OCI-LY7 (cell line): ENCODE data around the gene PDE8B. TPM values are rescaled to one million over a fixed set of nuclear protein-coding genes. Genes with fewer than 3 reads are reported as not detected.

Experiments
- BruUV-seq: library from RNA; stranded (reverse); fragments of 400-500 nt; replicated peaks from 2 replicates; lab custom pipeline; 2021; lab: Mats Ljungman, UMichigan
- CTCF ChIA-PET: fragments of 300-600 bp; sonication (Branson Sonifier 250); formaldehyde crosslinking; loops from one replicate; lab custom pipeline; 2022; ENCODE audit warnings: antibody characterized with exemption; ENCODE audit not compliant: unreplicated experiment; lab: Charles Lee
- POLR2A ChIA-PET: fragments of 300-600 bp; sonication (Branson Sonifier 250); formaldehyde crosslinking; loops from one replicate; lab custom pipeline; 2022; ENCODE audit warnings: antibody characterized with exemption; lab: Charles Lee
- DNase-seq: peaks from one replicate; pipeline ENCODE4 v3.0.0-alpha.2; 2015; ENCODE audit warnings: low spot score
- H2AFZ ChIP-seq: fragments of 200-600 bp; sonication (generic), shearing (Covaris generic); 2 replicates; pipeline ENCODE4 v1.6.1; 2014; ENCODE audit warnings: mild to moderate bottlenecking, antibody characterized with exemption, low read length, moderate library complexity
- H3K27ac ChIP-seq: fragments of 200-600 bp; sonication (generic); 2 replicates; pipeline ENCODE4 v1.5.1; 2014; ENCODE audit warnings: mixed run types, low read depth, mild to moderate bottlenecking, moderate library complexity, low read length, inconsistent platforms; ENCODE audit not compliant: poor library complexity, severe bottlenecking
- H3K36me3 ChIP-seq: fragments of 200-600 bp; sonication (generic); 2 replicates; pipeline ENCODE4 v1.6.1; 2014; ENCODE audit warnings: mild to moderate bottlenecking, antibody characterized with exemption, low read length, moderate library complexity, mixed read lengths; ENCODE audit not compliant: insufficient read depth
- H3K4me1 ChIP-seq: fragments of 200-600 bp; sonication (generic); 2 replicates; pipeline ENCODE4 v1.5.1; 2014; ENCODE audit warnings: mild to moderate bottlenecking, low read length; ENCODE audit not compliant: insufficient read depth, poor library complexity, severe bottlenecking
- H3K4me2 ChIP-seq: fragments of 200-600 bp; sonication (generic); 2 replicates; pipeline ENCODE4 v1.6.1; 2014; ENCODE audit warnings: mild to moderate bottlenecking, low read length
- H3K4me3 ChIP-seq: fragments of 200-600 bp; sonication (generic); 2 replicates; pipeline ENCODE4 v1.5.1; 2014; ENCODE audit warnings: mild to moderate bottlenecking, low read depth, low read length; ENCODE audit not compliant: poor library complexity, severe bottlenecking
- H3K79me2 ChIP-seq: fragments of 200-600 bp; sonication (generic); 2 replicates; pipeline ENCODE4 v1.6.1; 2016; ENCODE audit warnings: low read depth, mild to moderate bottlenecking, low read length, moderate library complexity, mixed read lengths; ENCODE audit not compliant: insufficient read depth
- H3K9me2 ChIP-seq: fragments of 200-600 bp; sonication (generic); 2 replicates; pipeline ENCODE4 v1.6.1; 2016; ENCODE audit warnings: mild to moderate bottlenecking, low read length, mixed read lengths; ENCODE audit not compliant: insufficient read depth
- H3K9me3 ChIP-seq: fragments of 200-600 bp; sonication (generic); 2 replicates; pipeline ENCODE4 v1.6.1; 2014; ENCODE audit warnings: mild to moderate bottlenecking, mixed run types, low read length, mixed read lengths
- H4K20me1 ChIP-seq: fragments of 200-600 bp; sonication (generic); 2 replicates; pipeline ENCODE4 v1.6.1; 2014; ENCODE audit warnings: mild to moderate bottlenecking, antibody characterized with exemption, low read length, moderate library complexity, mixed read lengths; ENCODE audit not compliant: insufficient read depth
- EZH2phosphoT487 ChIP-seq: fragments of 200-600 bp; sonication (generic); IDR thresholded peaks from 2 replicates; pipeline ENCODE4 v1.6.1; 2018; ENCODE audit warnings: low read depth, borderline replicate concordance, mild to moderate bottlenecking, mixed run types, antibody characterized with exemption, low read length, moderate library complexity, mixed read lengths
- intact Hi-C: fragments of 100-400 bp; cut with micrococcal nuclease; formaldehyde crosslinking; loops from one replicate; pipeline ENCODE4 v1.10.0; 2022; ENCODE audit not compliant: unreplicated experiment
- total RNA-seq, 2 experiments: library from RNA; depleted of rRNA in 1 of 2; stranded (reverse); fragments of >200 nt in 1 of 2; shearing (Covaris generic) in 1 of 2; gene quantifications; 2 replicates each; pipeline ENCODE4 v1.2.3, GENCODE V29; 2014 to 2022
- TF ChIP-seq, protein P1 (sequence below): fragments of 200-600 bp; sonication (generic); conservative IDR thresholded peaks from 2 replicates; pipeline ENCODE4 v1.5.1; 2014; ENCODE audit warnings: mild to moderate bottlenecking, antibody characterized with exemption, low read length, moderate library complexity, mixed read lengths

The PDE8B gene
- total RNA-seq, 2 experiments from 2014 or later, result 0.21 to 0.22 TPM

- BruUV-seq, result no TSS peak
- ChIA-PET CTCF (no interaction called here), POLR2A (no interaction called here)
Observed at GRCh38 chr5:77251921-77252320, 41.4 kb downstream of the PDE8B start.

GRCh38 chr5:77255617-77256016, 45.1 kb downstream of the PDE8B start:
- DNase-seq, result no peak
- no peak overlapping the region for H2AFZ ChIP-seq
- no peaks in the 10 kb centered on the region for H3K79me2 ChIP-seq
- no peak overlapping the region for H3K4me2 ChIP-seq
- ChIA-PET POLR2A (no interaction called here), CTCF (no interaction called here)
- no peak overlapping the region for H3K4me3 ChIP-seq
- BruUV-seq, result no TSS peak
- no peaks in the 10 kb centered on the region for H3K9me2 ChIP-seq
- H3K9me3 ChIP-seq, result no peaks in the 10 kb centered on the region
- no peaks in the 10 kb centered on the region for H4K20me1 ChIP-seq
- H3K4me1 ChIP-seq, result no peaks in the 10 kb centered on the region
- intact Hi-C loops, result no loop called here
- H3K36me3 ChIP-seq, result no peaks in the 10 kb centered on the region
- TF ChIP-seq, protein P1, sequence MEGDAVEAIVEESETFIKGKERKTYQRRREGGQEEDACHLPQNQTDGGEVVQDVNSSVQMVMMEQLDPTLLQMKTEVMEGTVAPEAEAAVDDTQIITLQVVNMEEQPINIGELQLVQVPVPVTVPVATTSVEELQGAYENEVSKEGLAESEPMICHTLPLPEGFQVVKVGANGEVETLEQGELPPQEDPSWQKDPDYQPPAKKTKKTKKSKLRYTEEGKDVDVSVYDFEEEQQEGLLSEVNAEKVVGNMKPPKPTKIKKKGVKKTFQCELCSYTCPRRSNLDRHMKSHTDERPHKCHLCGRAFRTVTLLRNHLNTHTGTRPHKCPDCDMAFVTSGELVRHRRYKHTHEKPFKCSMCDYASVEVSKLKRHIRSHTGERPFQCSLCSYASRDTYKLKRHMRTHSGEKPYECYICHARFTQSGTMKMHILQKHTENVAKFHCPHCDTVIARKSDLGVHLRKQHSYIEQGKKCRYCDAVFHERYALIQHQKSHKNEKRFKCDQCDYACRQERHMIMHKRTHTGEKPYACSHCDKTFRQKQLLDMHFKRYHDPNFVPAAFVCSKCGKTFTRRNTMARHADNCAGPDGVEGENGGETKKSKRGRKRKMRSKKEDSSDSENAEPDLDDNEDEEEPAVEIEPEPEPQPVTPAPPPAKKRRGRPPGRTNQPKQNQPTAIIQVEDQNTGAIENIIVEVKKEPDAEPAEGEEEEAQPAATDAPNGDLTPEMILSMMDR, result no peak
- TF ChIP-seq EZH2phosphoT487, result no peak
- H3K27ac ChIP-seq, result no peak overlapping the region

More at GRCh38 chr5:77251921-77252320, 41.4 kb downstream of the PDE8B start:
- TF ChIP-seq, protein P1, result no peak
- no peak for TF ChIP-seq EZH2phosphoT487
- H3K9me2 ChIP-seq, result no peaks in the 10 kb centered on the region
- intact Hi-C loops, result no loop called here
- H2AFZ ChIP-seq, result no peak overlapping the region
- H3K4me1 ChIP-seq, result no peaks in the 10 kb centered on the region
- no peaks in the 10 kb centered on the region for H3K9me3 ChIP-seq
- no peak overlapping the region for H3K27ac ChIP-seq
- H3K36me3 ChIP-seq, result no peaks in the 10 kb centered on the region
- no peak overlapping the region for H3K4me2 ChIP-seq
- no peak for DNase-seq
- H3K79me2 ChIP-seq, result no peaks in the 10 kb centered on the region
- H3K4me3 ChIP-seq, result no peak overlapping the region
- no peaks in the 10 kb centered on the region for H4K20me1 ChIP-seq

DNA sequence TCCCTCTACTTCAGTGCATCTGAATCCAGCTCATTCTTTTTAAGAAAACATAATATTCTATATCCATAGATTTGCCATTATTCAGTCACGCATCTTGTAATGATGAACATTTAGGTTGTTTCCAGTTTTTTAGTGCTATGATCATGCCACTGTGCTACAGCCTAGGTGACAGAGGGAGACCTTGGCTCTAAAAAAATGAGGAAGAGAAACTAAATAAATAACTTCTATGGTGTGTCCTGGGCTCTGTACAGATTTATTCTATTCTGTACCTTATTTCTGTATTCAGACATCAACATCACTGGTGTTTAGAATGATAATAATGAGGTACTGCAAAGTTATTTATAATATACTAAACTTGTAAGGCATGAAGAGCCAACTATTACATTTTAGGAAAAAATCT, 45.9 kb downstream of the PDE8B start:
- no peak overlapping the region for H3K4me2 ChIP-seq
- H3K79me2 ChIP-seq, result no peaks in the 10 kb centered on the region
- ChIA-PET CTCF (no interaction called here), POLR2A (no interaction called here)
- H3K27ac ChIP-seq, result no peak overlapping the region
- H2AFZ ChIP-seq, result no peak overlapping the region
- DNase-seq, result no peak
- H3K9me2 ChIP-seq, result no peaks in the 10 kb centered on the region
- no peaks in the 10 kb centered on the region for H3K9me3 ChIP-seq
- H3K36me3 ChIP-seq, result no peaks in the 10 kb centered on the region
- H3K4me3 ChIP-seq, result no peak overlapping the region
- intact Hi-C loops, result no loop called here
- no peaks in the 10 kb centered on the region for H3K4me1 ChIP-seq
- H4K20me1 ChIP-seq, result no peaks in the 10 kb centered on the region
- no peak for TF ChIP-seq EZH2phosphoT487
- BruUV-seq, result no TSS peak
